NCI-H345 treated with DMSO at 0.1 percent for 48 hours (cell line): ENCODE measurements around the gene MARCHF9.
"Not testable (repeated sequence)": the region's sequence is repeated elsewhere in the genome, so short reads cannot be mapped to it uniquely, and the experiment has no call there.

Experiments used
- DNase-seq: peaks from one replicate; lab custom pipeline; 2025; ENCODE audit not compliant: unreplicated experiment; lab: John Stamatoyannopoulos, UW

Gene MARCHF9

DNA sequence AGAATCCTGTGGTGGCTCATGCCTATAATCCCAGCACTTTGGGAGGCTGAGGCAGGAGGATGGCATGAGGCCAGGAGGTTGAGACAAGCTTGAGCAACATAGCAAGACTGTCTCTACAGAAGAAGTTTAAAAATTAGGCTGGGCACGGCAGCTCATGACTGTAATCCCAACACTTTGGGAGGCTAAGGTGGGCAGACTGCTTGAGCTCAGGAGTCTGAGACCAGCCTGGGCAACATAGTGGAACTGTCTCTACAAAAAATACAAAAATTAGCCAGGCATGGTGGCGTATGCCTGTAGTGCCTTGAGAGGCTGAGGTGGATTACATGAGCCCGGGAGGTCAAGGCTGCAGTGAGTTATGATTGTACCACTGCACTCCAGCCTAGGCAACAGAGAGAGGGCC, 13.0 kb downstream of the MARCHF9 start:
- no peak for DNase-seq

DNA sequence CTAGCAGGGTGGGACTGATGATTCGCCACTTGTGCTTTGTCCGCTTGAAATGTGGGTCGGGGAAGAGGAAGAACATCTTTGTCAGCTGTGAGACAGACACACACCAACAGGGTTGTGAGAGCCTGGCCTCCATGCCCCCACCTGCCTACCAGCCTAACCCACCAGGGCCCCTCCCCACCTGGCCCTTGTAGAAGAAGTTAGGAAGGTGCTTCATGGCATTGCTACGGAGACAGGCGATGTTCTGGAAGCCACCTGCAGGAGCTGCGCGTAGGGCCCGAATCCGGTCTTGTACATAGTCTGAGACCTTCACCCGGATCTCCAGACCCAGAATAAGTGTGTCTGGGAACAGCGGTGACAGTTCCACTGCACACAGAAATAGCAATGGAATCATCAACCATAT, 14.7 kb downstream of the MARCHF9 start:
- no peak for DNase-seq

DNA sequence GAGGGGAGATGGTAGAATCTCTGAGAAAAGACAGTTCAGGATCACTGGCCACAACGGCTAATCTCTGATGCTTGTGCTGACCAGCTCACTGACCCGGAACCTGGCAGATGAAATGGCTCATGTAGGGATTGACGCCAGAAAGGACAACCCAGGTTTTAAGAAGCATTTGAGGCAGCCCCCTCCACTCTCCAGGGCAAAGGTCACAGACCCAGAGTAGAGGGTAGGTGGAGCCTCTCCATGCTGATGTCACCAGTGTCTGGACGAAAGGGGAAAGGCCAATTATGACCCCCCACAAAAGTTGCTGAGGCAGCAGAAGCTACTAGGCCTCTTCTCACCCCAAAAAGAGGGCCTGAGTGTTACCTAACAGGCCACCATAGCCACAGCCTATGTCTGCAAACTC, 15.8 kb downstream of the MARCHF9 start:
- no peak for DNase-seq

DNA sequence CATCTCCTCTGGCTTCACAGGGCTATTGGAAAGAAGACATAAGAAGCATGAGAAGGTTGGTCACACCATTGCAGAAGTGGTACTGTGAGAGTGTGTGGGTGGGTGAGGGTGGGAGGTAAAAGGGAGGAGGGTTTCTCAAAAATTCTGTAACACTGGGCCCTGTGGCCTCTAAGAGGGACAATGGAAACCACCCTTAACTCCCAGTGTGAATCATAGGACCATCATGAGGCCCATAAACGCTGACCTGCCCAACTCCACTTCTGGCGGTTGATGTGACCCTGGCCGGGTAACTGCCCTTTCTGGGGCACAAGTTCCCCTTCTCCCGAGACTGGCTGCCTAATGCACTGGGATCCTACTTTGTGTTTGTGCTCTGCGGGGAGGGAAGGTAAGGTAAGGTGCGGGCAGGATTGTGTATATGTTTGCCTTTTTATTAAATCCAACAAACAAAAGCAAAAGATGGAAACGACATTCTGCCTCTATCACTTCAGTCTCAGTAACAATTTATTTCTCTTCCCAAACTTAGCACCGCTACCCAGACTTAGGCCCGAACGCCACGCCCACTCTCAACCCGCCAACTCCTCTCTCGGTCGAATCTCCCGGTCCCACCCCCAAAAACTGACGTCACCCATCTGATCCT, 16.5 kb downstream of the MARCHF9 start:
- peak; percentile 81 for DNase-seq

DNA sequence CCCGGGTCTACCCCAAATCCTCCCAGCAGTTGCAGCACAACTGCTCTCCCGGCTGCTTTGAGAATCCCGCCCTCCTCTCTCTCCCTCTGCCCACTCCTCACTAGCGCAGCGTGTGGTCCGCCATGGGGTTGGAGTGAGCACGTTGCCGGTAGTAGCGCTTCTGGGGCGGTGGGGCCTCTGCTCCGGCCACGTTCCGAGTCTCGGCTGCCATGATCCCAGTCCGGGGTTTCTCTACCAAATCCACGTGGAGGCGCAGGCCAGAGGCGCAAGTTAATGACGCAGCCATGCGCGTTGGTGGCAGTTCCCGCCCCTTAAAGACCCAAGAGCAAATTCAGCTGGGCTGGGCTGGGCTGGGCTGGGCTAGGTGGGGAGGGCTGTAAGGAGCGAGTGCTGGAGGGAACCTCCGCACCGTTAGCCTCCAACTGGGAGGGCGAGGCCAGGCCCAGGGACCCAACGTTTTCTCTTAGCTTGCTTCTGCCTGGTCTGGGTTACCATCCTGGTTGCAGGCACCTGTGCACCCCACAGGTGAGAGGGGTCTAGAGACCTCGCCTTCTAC, 17.0 kb downstream of the MARCHF9 start, which contains the start of gene METTL1:
Gene METTL1 (minus strand): TSS at position 233 of the 556 bp plus-strand sequence. CDS start 22 bp downstream, at position 211.
- DNase-seq: peak; percentile 89

DNA sequence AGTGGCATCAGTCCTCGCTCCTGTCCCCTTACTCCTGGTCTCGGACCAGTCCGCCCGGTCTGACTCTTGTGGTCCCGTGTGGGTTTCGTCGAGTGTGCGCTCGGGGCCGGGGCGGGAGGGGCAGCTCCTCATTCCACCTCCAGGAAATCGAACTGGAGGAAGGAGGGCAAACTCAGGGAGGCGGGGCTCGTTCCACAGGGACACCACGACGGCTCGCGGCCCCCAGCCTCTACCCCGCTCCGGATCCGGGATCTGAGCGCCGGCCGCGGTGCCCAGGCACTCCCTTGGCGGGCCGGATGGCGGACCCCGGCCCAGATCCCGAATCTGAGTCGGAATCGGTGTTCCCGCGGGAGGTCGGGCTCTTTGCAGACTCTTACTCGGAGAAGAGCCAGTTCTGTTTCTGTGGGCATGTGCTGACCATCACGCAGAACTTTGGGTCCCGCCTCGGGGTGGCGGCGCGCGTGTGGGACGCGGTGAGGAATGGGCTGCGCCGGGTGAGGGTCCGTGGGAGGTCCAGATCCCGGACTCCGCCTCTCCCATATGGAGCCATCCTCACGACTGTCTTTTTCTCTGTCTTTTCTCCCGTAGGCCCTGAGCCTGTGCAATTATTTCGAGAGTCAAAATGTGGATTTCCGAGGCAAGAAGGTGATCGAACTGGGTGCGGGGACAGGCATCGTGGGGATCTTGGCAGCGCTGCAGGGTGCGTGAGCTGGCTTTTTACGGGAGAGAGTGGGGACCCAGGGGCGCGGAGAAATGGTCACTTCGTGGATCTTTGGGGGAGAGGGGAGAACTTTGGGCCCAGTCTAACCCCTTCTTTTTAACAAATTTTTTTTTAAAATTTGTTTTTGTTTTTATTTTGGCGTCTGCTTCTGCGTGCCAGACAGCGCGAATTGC, 17.8 kb downstream of the MARCHF9 start, which contains the start of gene EEF1AKMT3:
Gene EEF1AKMT3 (plus strand): TSS at position 186 of the 894 bp plus-strand sequence. CDS start 111 bp downstream, at position 297.
- no peak for DNase-seq

DNA sequence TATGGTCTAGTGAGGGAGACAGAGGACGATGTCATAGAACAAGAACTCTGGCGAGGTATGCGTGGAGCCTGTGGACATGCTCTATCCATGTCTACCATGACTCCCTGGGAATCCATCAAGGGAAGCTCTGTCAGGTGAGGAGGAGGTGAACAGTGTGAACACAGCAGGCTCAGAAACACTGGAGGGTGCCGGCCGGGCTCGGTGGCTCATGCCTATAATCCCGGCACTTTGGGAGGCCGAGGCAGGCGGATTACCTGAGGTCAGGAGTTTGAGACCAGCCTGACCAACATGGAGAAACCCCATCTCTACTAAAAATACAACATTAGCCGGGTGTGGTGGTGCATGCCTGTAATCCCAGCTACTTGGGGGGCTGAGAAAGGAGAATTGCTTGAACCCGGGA, 19.7 kb downstream of the MARCHF9 start:
- not testable (repeated sequence) for DNase-seq

DNA sequence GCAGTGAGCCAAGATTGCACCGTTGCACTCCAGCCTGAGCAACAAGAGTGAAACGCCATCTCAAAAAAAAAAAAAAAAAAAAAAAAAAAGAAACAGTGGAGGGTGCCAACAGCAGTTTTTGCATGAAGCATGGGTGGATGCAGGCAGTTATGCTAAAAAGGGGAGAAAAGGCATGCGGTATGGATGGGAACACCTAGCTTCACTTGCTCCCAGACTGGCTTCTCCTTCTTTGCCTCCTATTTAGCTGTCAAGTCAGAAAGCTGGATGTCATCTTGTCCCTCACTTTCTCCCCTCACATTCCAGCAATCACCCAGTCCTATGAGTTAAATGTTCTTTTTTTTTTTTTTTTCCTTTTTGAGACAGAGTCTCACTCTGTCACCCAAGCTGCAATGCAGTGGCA, 20.1 kb downstream of the MARCHF9 start:
- no peak for DNase-seq

DNA sequence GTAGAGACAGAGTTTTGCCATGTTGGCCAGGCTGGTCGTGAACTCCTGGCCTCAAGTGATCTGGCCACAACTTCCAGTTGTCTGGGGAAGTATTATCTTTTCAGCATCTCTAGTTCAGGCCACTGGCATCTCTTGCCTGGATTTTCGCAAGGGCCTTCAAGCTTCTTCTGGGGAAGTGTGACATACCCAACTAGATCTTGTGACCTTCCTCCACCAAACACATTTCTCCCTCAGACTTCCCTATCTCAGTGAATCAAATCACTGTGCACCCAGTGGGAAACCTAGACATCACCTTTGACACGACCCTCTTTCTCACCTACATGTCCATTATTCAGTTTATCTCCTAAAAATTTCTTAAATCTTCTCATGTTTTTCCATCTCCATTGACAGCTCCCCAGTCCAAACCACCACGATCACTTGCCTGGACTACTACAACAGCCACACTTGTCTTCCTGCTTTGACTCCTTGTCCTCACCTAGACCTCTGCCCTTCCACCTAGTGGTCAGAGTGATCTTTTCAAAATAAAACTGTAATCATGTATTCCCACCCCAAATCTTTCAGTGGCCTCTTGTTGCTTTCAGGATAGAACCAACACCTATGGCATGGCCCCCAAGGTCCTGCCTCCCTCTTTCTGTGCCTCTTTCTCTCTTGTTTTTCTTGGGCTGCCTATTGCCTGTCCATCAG, 20.8 kb downstream of the MARCHF9 start:
- no peak for DNase-seq

DNA sequence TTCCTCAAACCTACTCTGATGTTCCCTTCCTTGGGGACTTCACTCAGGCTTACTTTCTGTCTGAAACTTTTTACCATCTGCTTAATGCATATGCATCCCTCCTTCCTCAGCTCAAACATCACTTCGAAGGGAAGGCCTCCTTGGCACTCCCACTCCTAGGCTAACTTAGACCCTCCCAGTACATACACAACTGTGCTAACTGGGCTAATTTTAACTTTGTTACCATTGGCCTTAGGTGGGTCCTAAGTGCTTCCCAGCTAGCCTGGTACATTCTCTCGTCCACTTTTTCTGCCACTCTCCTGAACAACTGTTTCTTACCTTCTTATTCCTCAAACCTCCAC, 21.3 kb downstream of the MARCHF9 start:
- DNase-seq: no peak

DNA sequence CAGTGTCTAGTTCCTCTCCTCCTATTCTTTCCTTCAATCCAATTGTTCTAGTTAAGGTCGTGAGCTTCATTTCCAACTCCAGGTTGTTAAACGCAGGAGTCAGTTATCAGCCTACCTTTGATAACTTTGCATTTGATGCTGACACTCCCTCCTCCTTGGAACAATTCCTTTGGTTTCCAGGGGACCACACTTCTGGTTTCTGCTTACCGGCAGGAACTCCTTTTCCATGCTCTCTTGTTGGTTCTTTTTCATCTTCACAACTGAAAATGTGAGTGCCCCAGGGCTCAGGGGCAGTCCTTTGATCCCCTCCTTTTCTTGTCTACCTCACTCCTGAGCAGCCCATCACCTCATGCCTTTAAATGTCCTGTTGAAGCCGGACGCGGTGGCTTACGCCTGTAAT, 22.5 kb downstream of the MARCHF9 start:
- DNase-seq: no peak

DNA sequence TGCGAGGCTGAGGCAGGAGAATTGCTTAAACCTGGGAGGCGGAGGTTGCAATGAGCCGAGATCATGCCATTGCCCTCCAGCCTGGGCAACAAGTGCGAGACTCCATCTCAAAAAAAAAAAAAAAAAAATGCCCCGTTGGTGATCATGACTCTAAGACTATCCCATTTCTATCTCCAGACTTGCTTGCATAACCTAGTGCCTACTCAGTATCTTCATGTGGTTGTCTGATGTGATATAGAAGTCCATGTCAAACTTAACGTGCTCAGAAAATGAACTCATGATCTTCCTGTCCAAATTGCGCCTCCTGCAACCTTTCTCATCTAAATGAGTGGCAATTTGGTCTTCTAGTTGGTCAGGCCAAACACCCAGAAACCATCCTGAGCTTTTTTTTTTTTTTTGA, 23.0 kb downstream of the MARCHF9 start:
- no peak for DNase-seq

DNA sequence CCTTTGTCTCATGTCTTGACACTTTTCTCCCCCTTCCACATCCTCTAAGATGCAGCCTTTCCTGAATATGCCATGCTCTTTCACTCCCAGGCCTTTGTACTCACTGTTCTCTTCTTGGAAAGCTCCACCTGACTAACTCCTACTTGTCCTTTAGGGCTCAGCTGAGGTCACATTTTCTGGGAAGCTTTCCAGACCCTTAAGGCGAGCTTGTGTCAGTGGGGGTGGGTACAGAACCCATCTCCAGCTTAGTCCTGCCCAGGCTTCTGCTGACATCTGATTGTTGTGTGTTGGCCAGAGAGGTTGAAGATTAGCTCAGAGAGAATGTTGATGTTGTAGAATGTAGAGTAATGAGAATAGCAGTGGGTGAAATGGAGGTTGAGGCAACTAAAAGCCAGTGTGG, 24.8 kb downstream of the MARCHF9 start:
- no peak for DNase-seq

DNA sequence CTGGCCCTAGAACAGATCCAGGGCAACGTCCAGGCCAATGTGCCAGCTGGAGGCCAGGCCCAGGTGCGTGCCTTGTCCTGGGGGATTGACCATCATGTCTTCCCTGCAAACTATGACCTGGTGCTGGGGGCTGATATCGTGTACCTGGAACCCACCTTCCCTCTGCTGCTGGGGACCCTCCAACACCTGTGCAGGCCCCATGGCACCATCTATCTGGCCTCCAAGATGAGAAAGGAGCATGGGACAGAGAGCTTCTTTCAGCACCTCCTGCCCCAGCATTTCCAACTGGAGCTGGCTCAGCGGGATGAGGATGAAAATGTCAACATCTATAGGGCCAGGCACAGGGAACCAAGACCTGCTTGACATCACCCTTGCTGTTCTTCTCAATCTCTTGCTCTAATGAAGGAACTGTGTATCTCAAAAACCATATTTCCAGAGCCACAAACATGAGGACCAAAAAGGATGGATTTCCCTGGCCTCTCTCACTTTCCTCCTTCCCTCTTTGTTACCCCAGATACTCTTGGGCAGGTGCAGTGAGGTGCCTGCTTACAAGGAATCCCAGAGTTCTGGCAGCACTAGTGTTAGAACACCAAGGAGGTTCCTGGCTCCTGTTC, 25.5 kb downstream of the MARCHF9 start:
- DNase-seq: no peak

DNA sequence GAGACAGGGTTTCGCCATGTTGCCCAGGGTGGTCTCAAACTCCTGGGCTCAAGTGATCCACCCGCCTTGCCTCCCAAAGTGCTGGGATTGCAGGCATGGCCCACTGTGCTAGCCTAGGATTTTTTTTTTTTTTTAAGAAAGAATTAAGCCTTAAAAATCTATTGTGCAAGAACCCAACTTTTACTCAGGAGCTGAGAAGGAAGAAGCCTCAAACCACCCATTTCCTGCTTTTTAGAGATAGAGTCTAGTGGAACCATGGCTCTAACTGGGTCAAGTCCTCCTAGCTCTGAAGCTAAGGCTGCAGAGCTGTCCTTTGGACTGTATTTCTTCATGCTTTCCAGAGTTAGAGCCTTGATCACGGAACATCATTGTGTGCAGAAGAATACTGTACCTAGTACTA, 26.3 kb downstream of the MARCHF9 start:
- no peak for DNase-seq

DNA sequence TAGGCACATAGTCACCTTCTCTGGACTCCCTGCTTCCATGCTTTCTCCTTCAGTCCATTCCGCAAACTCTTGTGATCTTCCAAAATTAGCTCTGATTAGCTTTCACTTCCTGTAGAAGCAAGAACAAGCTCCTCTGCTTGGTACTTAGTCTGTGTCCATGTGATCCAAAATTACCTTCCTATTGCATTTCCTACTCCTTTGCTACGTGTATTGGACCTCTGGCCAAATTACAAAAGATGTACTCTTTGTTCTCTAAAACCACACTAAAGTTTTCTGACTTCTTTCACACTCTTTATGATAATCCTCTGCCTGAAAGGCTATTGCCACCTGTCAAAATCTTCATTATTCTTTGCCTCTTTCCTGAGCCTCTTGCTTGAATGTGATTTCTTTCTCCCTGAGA, 26.9 kb downstream of the MARCHF9 start:
- no peak for DNase-seq

DNA sequence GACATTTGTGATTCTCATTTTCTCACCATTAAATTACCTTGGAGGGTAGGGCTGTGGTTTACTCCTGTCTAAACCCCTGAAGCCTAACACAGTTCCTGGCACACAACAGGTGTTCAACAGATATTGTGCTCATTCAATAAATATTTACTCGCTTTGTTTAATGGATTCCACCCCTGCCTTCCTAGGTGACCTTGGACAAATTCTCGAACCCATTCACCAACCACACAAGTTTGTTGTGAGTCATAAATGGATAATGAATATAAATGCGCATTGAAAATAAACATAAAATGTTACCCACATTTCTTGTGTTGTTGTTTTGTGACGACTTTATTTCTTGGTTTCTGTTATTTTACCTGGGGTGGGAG, 27.3 kb downstream of the MARCHF9 start:
- DNase-seq: no peak

DNA sequence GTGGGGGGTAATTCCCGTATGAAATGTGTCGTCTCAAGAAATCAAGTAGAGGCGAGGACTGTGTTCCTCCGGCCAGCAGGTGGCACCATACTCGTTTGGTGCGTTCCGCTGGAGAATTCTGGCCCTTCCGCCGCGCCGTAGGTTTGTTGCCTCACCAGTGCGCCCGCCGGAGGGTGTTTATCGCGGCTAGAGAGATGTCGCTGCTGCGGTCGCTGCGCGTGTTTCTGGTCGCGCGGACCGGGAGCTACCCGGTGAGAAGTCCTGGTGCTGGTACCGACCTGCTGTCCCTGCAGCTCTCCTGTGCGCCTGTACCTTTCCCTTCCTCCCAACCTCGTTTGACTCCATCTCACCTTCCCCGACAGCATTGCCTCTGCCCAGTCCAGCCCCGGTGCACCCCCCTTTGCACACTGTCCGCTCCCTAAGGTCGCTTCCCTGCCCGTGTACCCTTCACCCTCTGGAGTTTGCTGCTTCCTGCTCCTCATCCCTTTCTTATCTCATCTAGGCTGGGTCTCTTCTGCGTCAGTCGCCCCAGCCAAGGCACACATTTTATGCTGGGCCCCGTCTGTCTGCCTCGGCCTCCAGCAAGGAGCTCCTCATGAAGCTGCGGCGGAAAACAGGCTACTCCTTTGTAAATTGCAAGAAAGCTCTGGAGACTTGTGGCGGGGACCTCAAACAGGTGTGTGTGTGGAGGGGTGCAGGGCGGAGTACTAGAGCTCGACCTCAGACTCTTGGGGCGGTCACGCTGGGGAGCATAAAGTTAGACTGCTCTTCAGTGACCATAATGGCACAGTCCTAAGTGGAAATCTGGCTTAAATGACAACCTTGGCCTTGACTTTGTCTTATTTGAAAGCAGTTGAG, 27.9 kb downstream of the MARCHF9 start, which contains the start of gene TSFM:
Gene TSFM (plus strand): TSS at position 180 of the 858 bp plus-strand sequence. CDS start 15 bp downstream, at position 195.
- peak; percentile 86 for DNase-seq

DNA sequence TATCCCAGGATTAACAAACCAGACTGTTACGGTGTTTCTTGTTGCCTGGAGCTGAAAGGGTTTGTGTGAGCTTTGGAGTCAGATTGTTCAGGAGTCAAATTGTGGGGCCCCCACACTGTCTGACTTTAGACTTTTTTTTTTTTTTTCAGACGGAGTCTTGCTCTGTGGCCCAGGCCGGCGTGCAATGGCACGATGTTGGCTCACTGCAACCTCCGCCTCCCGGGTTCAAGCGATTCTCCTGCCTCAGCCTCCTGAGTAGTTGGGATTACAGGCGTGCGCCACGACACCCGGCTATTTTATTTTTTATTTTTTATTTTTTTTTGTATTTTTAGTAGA, 28.5 kb downstream of the MARCHF9 start:
- no peak for DNase-seq

DNA sequence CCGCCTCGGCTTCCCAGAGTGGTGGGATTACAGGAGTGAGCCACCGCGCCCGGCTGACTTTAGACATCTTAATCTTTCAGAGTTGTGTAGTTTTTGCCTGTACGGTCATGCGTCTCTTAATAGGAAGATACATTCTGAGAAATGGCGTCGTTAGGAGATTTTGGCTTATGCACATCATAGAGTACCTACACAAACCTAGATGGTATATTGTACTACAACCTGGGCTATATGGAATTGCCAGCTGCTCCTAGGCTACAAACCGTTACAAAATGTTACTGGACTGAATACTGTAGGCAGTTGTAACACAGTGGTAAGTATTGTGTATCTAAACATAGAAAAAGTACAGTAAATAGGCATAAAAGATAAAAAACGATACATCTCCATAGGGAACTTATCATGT, 29.0 kb downstream of the MARCHF9 start:
- DNase-seq: no peak
